GM23338 (cell line): ENCODE data around the gene ERGIC2. TPM values are rescaled to one million over a fixed set of nuclear protein-coding genes. Genes with fewer than 3 reads are reported as not detected.

Experiments
- ATAC-seq: fragments of 200-7000 bp; cut with Tn5 transposase; 3 replicates; pipeline ENCODE4 v1.9.1; 2020
- DNase-seq: peaks from one replicate; pipeline ENCODE4 v3.0.0-alpha.2; 2015; ENCODE audit warnings: low spot score
- H2AFZ ChIP-seq: fragments of 200-600 bp; sonication (generic); 2 replicates; pipeline ENCODE4 v1.8.0; 2016; ENCODE audit warnings: antibody characterized with exemption, mild to moderate bottlenecking, moderate library complexity
- H3F3A ChIP-seq: fragments of 200-600 bp; sonication (generic); replicated peaks from 2 replicates; pipeline ENCODE4 v1.8.0; 2017; ENCODE audit warnings: antibody characterized with exemption, mixed run types, low read depth
- H3K27ac ChIP-seq: fragments of 200-600 bp; sonication (generic); 2 replicates; pipeline ENCODE4 v1.6.1; 2016; ENCODE audit warnings: low read depth
- H3K27me3 ChIP-seq: fragments of 200-600 bp; sonication (generic); 2 replicates; pipeline ENCODE4 v1.8.0; 2016; ENCODE audit warnings: mild to moderate bottlenecking, mixed run types, moderate library complexity; ENCODE audit not compliant: insufficient read depth
- H3K36me3 ChIP-seq: fragments of 200-600 bp; sonication (generic); 2 replicates; pipeline ENCODE4 v1.8.0; 2016; ENCODE audit warnings: mild to moderate bottlenecking; ENCODE audit not compliant: insufficient read depth
- H3K4me1 ChIP-seq: fragments of 200-600 bp; sonication (generic); 2 replicates; pipeline ENCODE4 v1.8.0; 2016; ENCODE audit warnings: mild to moderate bottlenecking, moderate library complexity; ENCODE audit not compliant: insufficient read depth
- H3K4me2 ChIP-seq: fragments of 200-600 bp; sonication (generic); 2 replicates; pipeline ENCODE4 v1.7.1; 2017; ENCODE audit warnings: mixed run types
- H3K4me3 ChIP-seq: fragments of 200-600 bp; sonication (generic); 2 replicates; pipeline ENCODE4 v1.6.1; 2016; ENCODE audit warnings: mixed run types
- H3K79me2 ChIP-seq: fragments of 200-600 bp; sonication (generic); replicated peaks from 2 replicates; pipeline ENCODE4 v1.8.0; 2017; ENCODE audit warnings: mild to moderate bottlenecking; ENCODE audit not compliant: insufficient read depth
- H3K9me2 ChIP-seq: fragments of 200-600 bp; sonication (generic); 2 replicates; pipeline ENCODE4 v1.8.0; 2017; ENCODE audit not compliant: insufficient read depth
- H4K20me1 ChIP-seq: fragments of 200-600 bp; sonication (generic); replicated peaks from 2 replicates; pipeline ENCODE4 v1.8.0; 2017; ENCODE audit warnings: mild to moderate bottlenecking; ENCODE audit not compliant: insufficient read depth
- H3K27ac Mint-ChIP-seq: 2 replicates; pipeline ENCODE4 v1.8.0; 2020; ENCODE audit warnings: inconsistent platforms, mild to moderate bottlenecking, moderate library complexity, mixed read lengths
- H3K27me3 Mint-ChIP-seq: 3 replicates; pipeline ENCODE4 v1.8.0; 2022; ENCODE audit warnings: low read depth, mild to moderate bottlenecking, moderate library complexity, mixed read lengths, inconsistent platforms; ENCODE audit not compliant: insufficient read depth, poor library complexity
- H3K36me3 Mint-ChIP-seq: 3 replicates; pipeline ENCODE4 v1.8.0; 2021; ENCODE audit warnings: low read depth, mild to moderate bottlenecking, inconsistent platforms, moderate library complexity, mixed read lengths
- H3K4me1 Mint-ChIP-seq: 3 replicates; pipeline ENCODE4 v1.8.0; 2020; ENCODE audit warnings: mild to moderate bottlenecking, inconsistent platforms, mixed read lengths
- H3K4me3 Mint-ChIP-seq: 3 replicates; pipeline ENCODE4 v1.8.0; 2021; ENCODE audit warnings: moderate library complexity, mild to moderate bottlenecking, inconsistent platforms, mixed read lengths
- H3K9me3 Mint-ChIP-seq: 3 replicates; pipeline ENCODE4 v1.8.0; 2020; ENCODE audit warnings: moderate library complexity, mild to moderate bottlenecking, inconsistent platforms, mixed read lengths
- CREB1 ChIP-seq: fragments of 250-450 bp; sonication (Bioruptor Pico); IDR thresholded peaks from 2 replicates; pipeline ENCODE4 v1.5.0; 2020; ENCODE audit warnings: low read depth, mild to moderate bottlenecking, moderate library complexity
- EZH2 ChIP-seq: fragments of 200-600 bp; sonication (generic); IDR thresholded peaks from one replicate; pipeline ENCODE4 v1.8.0; 2017; ENCODE audit warnings: antibody characterized with exemption, mild to moderate bottlenecking, low read depth; ENCODE audit not compliant: unreplicated experiment
- EZH2phosphoT487 ChIP-seq: fragments of 200-600 bp; sonication (generic); IDR thresholded peaks from one replicate; pipeline ENCODE4 v1.8.1; 2018; ENCODE audit warnings: antibody characterized with exemption; ENCODE audit not compliant: unreplicated experiment
- JUNB ChIP-seq: IDR thresholded peaks from one replicate; pipeline ENCODE4 v1.6.1; 2016; ENCODE audit warnings: antibody characterized with exemption; ENCODE audit not compliant: unreplicated experiment
- NANOG ChIP-seq: IDR thresholded peaks from 2 replicates; pipeline ENCODE4 v1.6.1; 2016; ENCODE audit warnings: antibody characterized with exemption, borderline replicate concordance
- POLR2AphosphoS5 ChIP-seq: IDR thresholded peaks from 2 replicates; pipeline ENCODE4 v1.6.1; 2016; ENCODE audit warnings: antibody characterized with exemption, low read depth
- STAT1 ChIP-seq: IDR thresholded peaks from one replicate; pipeline ENCODE4 v1.6.1; 2016; ENCODE audit warnings: antibody characterized with exemption; ENCODE audit not compliant: unreplicated experiment
- ZNF114 ChIP-seq: fragments of 250-450 bp; sonication (Bioruptor Pico); IDR thresholded peaks from 2 replicates; pipeline ENCODE4 v1.5.0; 2020; ENCODE audit warnings: mild to moderate bottlenecking, moderate library complexity
- ZNF331 ChIP-seq: fragments of 250-450 bp; sonication (Bioruptor Pico); IDR thresholded peaks from 2 replicates; pipeline ENCODE4 v1.5.0; 2020; ENCODE audit warnings: low read depth, mild to moderate bottlenecking, moderate library complexity
- polyA plus RNA-seq: library from polyadenylated mRNA; unstranded; fragments of >200 nt; fragmentation: Nextera tagmentation; extraction: Ambion mirVana; gene quantifications from 2 replicates; pipeline ENCODE4 v1.2.1, GENCODE V29; 2016
- total RNA-seq: library from RNA; depleted of rRNA; stranded (reverse); fragments of >200 nt; shearing (Covaris generic); gene quantifications from 2 replicates; pipeline ENCODE4 v1.2.3, GENCODE V29; 2014
- TF ChIP-seq, protein P1 (sequence below): IDR thresholded peaks from 2 replicates; pipeline ENCODE4 v1.6.1; 2016; ENCODE audit warnings: antibody characterized with exemption
- TF ChIP-seq, protein P2 (sequence below): IDR thresholded peaks from one replicate; pipeline ENCODE4 v1.6.1; 2018; ENCODE audit warnings: antibody characterized with exemption; ENCODE audit not compliant: unreplicated experiment
- TF ChIP-seq, protein P3 (sequence below), 2 experiments: fragments of 200-600 bp in 1 of 2; sonication (generic) in 1 of 2; conservative IDR thresholded peaks; 2 replicates each; pipeline versions ENCODE4 v1.5.1 to v1.6.1; 2016 to 2017; ENCODE audit warnings: antibody characterized with exemption in 2 of 2, low read depth in 2 of 2, mild to moderate bottlenecking in 2 of 2, moderate library complexity in 1 of 2

ERGIC2 gene
- total and polyA plus RNA-seq, 2 experiments from 2014 or later, result 77.1 to 107 TPM

DNA sequence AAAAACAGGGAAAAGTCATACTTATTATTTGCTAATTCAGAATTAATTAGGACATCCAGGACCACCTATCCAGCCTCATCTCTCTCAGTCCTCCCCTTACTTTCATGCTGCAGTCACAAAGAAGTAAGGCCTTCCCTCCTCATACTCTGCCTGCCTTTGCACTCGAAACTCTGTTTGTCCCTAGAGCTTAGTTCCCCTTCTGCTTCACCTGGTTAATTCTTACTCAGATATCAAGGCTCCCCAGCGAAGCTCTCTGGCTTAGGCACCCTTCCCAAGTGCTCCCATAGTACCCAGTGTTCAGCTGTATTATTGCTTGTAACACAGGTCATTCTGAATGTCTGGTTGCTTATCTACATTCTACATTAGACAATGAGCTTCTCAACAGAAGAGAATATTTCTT is 81.3 kb downstream of the ERGIC2 start:
- TF ChIP-seq, protein P1, sequence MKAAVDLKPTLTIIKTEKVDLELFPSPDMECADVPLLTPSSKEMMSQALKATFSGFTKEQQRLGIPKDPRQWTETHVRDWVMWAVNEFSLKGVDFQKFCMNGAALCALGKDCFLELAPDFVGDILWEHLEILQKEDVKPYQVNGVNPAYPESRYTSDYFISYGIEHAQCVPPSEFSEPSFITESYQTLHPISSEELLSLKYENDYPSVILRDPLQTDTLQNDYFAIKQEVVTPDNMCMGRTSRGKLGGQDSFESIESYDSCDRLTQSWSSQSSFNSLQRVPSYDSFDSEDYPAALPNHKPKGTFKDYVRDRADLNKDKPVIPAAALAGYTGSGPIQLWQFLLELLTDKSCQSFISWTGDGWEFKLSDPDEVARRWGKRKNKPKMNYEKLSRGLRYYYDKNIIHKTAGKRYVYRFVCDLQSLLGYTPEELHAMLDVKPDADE, result no peak
- TF ChIP-seq, protein P2, sequence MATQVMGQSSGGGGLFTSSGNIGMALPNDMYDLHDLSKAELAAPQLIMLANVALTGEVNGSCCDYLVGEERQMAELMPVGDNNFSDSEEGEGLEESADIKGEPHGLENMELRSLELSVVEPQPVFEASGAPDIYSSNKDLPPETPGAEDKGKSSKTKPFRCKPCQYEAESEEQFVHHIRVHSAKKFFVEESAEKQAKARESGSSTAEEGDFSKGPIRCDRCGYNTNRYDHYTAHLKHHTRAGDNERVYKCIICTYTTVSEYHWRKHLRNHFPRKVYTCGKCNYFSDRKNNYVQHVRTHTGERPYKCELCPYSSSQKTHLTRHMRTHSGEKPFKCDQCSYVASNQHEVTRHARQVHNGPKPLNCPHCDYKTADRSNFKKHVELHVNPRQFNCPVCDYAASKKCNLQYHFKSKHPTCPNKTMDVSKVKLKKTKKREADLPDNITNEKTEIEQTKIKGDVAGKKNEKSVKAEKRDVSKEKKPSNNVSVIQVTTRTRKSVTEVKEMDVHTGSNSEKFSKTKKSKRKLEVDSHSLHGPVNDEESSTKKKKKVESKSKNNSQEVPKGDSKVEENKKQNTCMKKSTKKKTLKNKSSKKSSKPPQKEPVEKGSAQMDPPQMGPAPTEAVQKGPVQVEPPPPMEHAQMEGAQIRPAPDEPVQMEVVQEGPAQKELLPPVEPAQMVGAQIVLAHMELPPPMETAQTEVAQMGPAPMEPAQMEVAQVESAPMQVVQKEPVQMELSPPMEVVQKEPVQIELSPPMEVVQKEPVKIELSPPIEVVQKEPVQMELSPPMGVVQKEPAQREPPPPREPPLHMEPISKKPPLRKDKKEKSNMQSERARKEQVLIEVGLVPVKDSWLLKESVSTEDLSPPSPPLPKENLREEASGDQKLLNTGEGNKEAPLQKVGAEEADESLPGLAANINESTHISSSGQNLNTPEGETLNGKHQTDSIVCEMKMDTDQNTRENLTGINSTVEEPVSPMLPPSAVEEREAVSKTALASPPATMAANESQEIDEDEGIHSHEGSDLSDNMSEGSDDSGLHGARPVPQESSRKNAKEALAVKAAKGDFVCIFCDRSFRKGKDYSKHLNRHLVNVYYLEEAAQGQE, result no peak
- Mint-ChIP-seq H3K36me3 (no peaks in the 10 kb centered on the region), H3K27me3 (peaks cover 2% of the 10 kb centered on the region)

GRCh38 chr12:29291226-29291625 is 89.7 kb downstream of the ERGIC2 start:
- no peaks in the 10 kb centered on the region for H3K4me1 ChIP-seq
- no peak overlapping the region for H3K27ac Mint-ChIP-seq
- no peaks in the 10 kb centered on the region for H4K20me1 ChIP-seq
- H3K4me2 ChIP-seq, result no peak overlapping the region
- peaks cover 5% of the 10 kb centered on the region; the same call in 1 of the 3 replicates for H3K4me1 Mint-ChIP-seq
- H3K9me2 ChIP-seq, result no peaks in the 10 kb centered on the region
- no peaks in the 10 kb centered on the region for H3F3A ChIP-seq
- H3K27me3 ChIP-seq, result no peaks in the 10 kb centered on the region
- no peak overlapping the region for H3K4me3 Mint-ChIP-seq
- H3K27ac ChIP-seq, result no peak overlapping the region
- no peak overlapping the region for H2AFZ ChIP-seq
- H3K4me3 ChIP-seq, result no peak overlapping the region
- DNase-seq, result no peak
- H3K9me3 Mint-ChIP-seq, result no peaks in the 10 kb centered on the region
- no peak for ATAC-seq
- no peaks in the 10 kb centered on the region for H3K79me2 ChIP-seq
- H3K36me3 ChIP-seq, result no peaks in the 10 kb centered on the region
- no peaks in the 10 kb centered on the region for H3K36me3 Mint-ChIP-seq
- H3K27me3 Mint-ChIP-seq, result no peaks in the 10 kb centered on the region
- TF ChIP-seq EZH2 (no peak), POLR2AphosphoS5 (no peak), JUNB (no peak), ZNF331 (CRISPR knock-in tag) (no peak), STAT1 (no peak), CREB1 (CRISPR knock-in tag) (no peak), ZNF114 (CRISPR knock-in tag) (no peak), NANOG (no peak), EZH2phosphoT487 (no peak)
- TF ChIP-seq, protein P2, result no peak
- TF ChIP-seq, protein P3, sequence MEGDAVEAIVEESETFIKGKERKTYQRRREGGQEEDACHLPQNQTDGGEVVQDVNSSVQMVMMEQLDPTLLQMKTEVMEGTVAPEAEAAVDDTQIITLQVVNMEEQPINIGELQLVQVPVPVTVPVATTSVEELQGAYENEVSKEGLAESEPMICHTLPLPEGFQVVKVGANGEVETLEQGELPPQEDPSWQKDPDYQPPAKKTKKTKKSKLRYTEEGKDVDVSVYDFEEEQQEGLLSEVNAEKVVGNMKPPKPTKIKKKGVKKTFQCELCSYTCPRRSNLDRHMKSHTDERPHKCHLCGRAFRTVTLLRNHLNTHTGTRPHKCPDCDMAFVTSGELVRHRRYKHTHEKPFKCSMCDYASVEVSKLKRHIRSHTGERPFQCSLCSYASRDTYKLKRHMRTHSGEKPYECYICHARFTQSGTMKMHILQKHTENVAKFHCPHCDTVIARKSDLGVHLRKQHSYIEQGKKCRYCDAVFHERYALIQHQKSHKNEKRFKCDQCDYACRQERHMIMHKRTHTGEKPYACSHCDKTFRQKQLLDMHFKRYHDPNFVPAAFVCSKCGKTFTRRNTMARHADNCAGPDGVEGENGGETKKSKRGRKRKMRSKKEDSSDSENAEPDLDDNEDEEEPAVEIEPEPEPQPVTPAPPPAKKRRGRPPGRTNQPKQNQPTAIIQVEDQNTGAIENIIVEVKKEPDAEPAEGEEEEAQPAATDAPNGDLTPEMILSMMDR (conservative IDR thresholded peaks at IDR 0.05; ENCODE audit: low read depth in 2 of 2), result no peak

More for the DNA sequence above, 81.3 kb downstream of the ERGIC2 start:
- no peak overlapping the region for H3K4me3 Mint-ChIP-seq
- no peak overlapping the region for H3K4me3 ChIP-seq
- H4K20me1 ChIP-seq, result no peaks in the 10 kb centered on the region
- no peaks in the 10 kb centered on the region for H3K4me1 ChIP-seq
- no peaks in the 10 kb centered on the region for H3K27me3 ChIP-seq
- no peak overlapping the region for H3K27ac ChIP-seq
- H3K79me2 ChIP-seq, result no peaks in the 10 kb centered on the region
- no peaks in the 10 kb centered on the region for H3K9me2 ChIP-seq
- no peaks in the 10 kb centered on the region for H3K9me3 Mint-ChIP-seq
- no peak overlapping the region for H3K27ac Mint-ChIP-seq
- DNase-seq (no peak), ATAC-seq (no peak)
- peaks cover 5% of the 10 kb centered on the region; the same call in 2 of the 3 replicates for H3K4me1 Mint-ChIP-seq
- H3F3A ChIP-seq, result no peaks in the 10 kb centered on the region
- H2AFZ ChIP-seq, result no peak overlapping the region
- H3K36me3 ChIP-seq, result no peaks in the 10 kb centered on the region
- no peak overlapping the region for H3K4me2 ChIP-seq
